ENCODE results near the gene BRD2.

BRD2 gene

DNA sequence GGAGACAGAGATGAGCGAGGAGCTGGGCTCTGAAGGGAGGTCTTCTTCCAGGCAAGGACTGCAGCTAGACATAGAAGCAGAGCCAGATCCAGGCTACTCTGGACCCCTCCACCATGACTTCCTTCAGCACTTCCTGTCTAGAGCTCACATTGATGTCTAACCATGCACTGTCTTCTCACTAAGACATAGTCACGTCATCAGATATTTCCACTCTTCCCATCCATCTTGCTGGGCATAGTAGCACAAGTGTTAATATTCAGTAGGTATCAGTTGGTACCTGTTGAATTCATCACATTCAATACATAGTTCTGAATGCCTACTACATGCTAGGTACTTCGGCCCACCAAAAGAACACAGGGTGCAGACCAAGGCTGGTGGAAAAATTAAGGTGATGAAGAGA is 18.4 kb upstream of the BRD2 start:
- no peak for DNase-seq

DNA sequence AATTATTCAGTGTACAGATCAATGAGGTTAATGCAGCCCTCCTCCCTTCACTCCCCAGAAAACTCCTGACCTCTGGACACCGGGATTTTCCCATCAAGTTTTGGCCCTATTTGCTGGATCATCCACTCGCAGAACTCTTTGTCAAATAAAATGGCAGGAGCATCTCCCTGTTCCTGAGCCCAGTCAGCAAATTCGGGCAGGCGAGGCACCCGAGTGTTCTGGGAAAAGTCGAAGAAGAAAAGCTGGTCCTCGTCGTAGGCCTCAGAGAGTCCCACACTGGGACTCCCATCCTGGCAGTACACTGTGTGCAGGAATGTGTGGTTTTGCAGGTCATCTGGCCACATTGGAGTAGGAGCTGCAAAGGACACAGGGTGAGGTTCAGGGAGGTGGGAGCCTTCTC is 17.9 kb upstream of the BRD2 start:
- no peak for DNase-seq

DNA sequence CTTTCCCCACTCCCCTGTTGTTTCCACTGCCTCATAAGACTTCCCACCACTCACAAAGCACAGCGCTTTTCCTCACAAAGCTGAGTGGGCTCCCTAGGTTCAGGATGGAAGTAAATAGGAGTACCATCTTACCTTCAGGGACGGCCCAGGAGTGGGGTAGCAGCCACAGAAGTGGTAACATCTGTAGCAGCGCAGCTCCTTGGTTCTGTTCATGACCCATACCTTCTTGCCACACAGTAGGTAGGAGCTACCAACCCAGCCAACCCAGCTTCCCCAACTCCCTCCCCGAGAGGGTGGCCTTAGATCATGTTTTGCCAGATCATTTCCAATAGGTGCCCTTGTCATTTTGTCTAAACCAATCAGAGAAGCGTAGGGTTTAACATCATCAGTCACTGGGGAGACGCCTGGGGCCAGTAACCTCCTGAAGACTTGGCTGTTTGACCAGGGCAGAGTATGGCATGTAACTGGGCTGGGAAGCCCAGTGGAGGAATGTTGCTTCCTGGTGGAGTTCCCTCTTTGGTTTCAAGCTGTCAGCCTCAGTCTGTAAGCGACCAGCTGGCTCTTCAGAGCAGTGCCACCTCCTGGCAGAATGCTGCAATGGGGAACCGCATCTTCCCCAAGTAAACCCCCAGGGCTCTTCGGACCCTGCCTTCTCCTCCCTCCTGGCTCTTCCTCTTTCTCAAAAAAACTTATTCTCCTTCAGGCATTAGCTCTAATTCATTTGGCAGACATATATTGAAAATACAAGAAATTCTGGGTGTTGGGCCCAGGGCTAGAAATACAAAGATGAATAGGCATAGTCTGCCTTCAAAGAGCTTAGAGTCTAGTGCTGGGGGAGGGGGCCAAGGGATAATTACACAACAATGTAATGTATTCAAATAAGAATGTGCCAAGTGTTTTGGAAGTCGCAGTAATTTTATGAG is 15.3 kb upstream of the BRD2 start, which contains the start of gene HLA-DMA:
HLA-DMA (minus strand) TSS at position 281 of the 923 bp plus-strand sequence; CDS start at position 220, 61 bp downstream.
- peak; percentile 49 for DNase-seq

DNA sequence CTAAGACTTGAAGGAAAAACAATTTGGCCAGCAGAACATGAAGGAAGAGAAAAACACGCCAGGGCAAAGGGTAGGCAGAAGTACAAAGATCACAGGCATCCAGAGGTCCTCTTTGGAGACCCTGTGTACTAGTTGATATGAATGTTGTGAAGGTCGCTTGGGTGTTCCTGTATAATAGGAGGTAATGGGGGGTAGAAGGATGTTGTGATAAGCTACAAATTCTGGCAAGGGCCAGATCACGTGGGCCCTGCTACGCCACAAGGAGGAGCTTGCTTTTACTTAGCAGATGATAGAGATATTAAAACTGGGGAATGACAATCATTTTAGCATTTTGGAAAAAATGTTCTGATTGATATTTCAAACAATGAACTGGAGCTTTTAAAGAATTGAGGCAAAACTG is 14.6 kb upstream of the BRD2 start:
- DNase-seq: no peak

DNA sequence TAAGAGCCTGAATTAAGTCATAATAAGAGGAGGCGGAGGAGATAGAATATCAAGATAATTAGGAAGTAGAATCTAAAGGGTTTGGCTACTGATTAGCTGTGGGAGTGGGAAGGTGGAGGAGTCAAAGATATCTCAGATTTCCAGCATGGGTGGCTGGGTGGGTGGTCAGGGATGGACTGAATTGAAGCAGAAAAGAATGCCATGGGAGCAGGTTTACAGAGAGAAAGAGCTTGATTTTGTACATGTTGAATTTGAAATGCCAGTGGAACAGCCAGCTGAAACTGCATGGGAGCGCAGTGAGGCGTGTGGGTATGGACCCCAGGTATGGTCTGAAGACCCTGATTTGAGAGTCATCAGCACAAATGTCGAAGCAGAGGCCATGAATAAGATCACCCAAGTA is 14.1 kb upstream of the BRD2 start:
- no peak for DNase-seq

DNA sequence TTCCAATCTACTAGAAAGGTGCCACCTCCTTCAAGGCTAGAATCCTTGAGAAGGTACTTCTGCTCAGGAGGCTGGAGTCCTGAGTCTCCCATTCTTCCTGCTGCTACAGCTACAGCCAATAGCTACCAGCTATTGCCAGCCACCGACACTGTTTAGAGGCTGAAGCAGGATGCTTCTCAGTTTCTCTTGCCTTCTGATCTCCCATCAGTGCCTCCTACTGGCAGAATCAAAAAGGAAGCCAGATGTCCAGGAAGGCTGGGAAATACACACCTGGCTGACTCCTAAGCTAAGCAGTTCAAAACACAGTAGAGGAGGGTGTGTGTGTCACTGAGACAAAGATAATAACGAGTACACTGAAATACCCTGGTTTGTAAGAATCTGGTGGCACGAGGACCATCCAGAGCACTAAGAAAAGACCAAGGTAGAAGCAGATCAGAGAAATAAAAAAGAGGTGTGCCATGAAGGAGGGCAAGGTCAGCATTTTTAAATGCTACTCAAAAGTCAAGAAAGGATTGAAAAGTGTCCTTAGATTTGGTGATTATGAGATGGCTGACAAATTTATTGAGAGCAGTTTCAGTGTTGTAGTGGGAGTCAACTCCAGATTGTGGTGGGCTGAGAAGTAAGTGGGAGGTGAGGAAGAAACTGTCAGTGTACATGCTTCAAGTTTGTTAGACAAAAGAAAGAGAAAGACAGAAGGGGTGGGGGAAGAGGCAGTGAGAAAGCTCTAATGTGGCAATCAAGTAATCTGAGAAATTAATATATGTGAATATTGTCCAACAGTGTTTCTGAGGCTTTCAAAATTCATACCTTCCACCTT is 13.2 kb upstream of the BRD2 start:
- no peak for DNase-seq

DNA sequence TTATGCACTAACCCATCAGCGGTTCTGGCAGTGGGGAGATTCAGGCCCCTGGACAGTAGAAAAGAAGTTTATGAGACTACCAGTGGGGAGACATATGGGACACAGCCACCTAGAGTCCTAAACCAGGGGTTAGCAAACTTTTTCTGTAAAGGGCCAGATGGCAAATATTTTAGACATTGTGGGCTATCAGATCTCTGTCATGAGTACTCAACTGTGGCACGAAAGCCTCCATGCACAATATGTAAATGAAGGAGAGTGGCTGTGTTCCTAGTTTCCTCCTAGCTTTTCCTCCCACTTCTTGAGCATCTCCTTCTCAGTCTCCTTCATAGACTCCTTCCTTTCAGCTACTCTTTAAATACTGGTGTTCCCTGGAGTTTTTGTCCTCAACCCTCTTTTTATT is 12.2 kb upstream of the BRD2 start:
- no peak for DNase-seq

DNA sequence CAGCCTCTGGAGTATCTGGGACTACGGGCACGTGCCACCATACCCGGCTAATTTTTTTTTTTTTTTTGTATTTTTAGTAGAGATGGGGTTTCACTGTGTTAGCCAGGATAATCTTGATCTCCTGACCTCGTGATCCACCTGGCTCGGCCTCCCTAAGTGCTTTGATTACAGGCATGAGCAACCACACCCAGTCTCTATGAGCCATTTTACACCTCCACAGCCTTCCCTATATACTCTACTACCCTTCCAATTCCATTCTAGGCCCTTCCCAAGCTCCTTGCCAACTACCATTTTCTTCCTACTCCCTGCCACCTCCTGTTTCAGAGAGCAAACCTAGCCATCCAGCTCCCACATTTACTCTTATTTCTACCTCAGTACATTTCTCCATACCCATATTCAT is 7.8 kb upstream of the BRD2 start:
- no peak for DNase-seq

DNA sequence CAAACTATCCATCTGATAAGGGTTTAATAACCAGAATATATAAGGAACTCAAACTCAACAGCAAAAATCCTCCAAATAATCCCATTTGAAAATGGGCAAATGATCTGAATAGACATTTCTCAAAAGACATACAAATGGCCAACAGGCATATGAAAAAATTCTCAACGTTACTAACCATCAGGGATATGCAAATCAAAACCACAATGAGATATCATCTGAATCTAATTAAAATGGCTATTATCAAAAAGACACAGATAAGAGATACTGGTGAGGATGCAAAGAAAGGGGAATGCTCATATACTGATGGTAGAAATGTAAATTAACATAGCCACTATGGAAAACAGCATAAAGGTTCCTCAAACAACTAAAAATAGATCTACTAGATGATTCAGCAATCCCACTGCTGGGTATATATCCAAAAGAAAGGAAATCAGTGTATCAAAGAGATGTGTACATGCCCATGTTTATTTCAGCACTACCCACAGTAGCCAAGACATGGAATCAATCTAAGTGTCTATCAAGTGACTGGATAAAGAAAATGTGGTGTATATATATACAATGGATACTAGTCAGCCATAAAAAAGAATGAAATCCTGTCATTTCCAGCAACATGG is 6.1 kb upstream of the BRD2 start:
- DNase-seq: no peak

DNA sequence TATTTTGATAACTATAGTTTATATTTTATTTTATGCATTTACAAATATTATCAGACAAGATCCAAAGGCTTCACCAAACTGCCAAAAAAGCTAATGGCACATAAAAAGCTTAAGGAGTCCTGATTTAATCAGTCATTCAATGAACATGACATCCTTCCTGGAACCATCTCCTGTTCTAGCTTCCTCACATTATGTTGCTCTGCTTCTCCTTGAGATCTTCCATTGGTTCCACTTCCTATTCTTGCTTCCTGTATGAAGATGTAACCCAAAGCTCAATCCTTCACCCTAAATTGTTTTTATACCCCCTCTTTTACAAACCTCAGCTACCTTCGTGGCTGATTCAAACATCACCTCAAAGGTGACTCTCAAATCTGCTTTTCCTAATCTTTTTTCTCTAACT is 4.5 kb upstream of the BRD2 start:
- DNase-seq: no peak

DNA sequence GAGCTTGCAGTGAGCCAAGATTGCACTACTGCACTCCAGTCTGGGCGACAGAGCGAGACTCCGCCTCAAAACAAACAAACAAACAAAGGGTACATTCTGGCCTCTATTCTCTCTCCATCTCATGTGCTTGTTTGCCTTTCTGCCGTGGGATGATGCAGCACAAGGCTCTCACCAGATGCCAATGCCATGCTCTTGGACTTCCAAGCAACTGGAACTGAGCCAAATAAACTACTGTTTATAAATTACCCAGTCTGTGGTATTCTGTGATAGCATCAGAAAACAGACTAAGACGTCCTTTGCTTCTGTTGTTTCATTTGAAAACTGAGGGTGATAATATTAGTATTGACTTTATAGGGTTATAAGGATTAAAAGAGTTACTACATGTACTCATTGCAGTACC is 3.6 kb upstream of the BRD2 start:
- no peak for DNase-seq

DNA sequence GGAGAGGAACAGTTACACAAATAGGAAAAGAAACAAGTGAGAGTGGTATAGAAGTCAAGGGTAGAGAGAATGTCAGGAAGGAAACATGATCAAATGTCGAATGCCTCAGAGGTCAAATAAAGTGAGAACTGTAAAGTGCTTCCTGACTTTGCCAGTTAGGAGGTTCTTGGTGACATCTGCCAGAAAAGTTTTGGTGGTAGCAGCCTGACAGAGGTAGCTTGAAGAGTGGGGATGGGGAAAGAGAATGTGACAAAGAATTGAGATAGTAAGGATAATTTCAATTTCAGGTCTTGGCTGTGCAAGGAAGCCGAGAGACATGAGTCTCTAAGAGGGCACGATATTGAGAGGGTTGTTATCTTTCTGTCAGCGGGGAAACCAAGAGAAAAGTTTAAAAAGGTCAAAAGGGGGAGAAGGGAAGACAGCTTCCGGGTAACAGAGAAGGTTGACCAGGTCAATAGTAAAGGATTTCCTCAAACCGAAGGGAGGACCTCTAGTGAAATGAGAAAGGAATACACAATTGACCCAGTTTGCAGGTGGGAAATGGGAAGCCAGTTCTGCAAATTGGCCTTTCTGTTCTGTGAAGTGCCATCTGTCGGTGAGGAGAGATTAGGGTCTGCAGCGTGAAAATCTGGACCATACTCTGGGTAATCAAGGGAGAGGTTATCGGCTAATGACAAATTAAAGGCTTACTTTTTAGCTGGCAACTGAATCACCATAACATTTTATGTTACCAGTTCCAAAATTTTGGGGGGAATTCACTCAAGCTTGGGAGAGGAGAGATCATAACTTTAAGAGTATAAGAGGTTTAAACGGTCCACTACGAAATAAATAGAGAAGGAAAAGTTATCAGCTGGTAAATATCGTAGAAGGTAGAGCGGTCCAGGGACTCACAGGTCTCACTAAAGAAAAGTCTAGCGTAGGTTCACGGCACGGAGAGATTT is 973 bp upstream of the BRD2 start:
- DNase-seq: no peak

DNA sequence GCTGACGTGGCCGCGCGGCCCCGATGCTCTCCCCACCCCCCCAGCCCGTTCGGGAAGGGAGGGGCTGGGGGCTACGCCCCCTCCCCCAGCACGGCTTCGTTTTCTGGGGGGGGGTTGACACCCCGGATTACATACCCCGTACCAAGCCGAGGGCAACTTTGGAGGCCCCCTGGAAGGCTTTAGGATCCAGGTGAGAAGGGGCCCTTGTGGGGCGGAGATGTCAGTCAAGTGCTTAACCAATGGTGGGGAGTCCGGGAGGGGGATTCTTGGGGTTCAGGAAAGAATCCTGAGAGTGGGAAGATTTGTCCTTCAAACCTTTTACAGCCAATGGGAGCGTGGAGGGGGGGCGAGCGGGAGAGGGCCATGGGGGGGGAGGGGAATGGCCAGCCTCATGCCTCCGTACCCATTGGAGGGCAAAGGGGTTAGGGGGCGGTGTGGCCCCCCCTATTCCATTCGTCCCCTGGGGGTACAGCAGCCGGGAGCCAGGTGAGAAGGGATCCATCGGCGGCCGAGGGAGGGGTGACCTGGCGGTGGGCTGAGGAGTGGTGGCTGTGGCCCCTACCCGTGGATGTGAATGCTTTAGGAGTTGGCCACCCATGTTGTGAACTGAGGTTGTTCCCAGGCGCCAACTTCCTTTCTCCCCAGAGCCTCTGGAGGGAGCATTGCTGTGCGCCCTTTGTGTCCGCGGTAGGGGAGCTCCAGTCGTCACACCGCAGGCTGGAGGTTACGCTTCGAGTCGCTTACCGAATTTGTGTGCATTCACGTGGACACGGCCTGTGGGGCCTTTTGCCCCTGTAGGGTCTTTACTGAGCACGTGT is 682 bp downstream of the BRD2 start:
- DNase-seq: peak; percentile 75

DNA sequence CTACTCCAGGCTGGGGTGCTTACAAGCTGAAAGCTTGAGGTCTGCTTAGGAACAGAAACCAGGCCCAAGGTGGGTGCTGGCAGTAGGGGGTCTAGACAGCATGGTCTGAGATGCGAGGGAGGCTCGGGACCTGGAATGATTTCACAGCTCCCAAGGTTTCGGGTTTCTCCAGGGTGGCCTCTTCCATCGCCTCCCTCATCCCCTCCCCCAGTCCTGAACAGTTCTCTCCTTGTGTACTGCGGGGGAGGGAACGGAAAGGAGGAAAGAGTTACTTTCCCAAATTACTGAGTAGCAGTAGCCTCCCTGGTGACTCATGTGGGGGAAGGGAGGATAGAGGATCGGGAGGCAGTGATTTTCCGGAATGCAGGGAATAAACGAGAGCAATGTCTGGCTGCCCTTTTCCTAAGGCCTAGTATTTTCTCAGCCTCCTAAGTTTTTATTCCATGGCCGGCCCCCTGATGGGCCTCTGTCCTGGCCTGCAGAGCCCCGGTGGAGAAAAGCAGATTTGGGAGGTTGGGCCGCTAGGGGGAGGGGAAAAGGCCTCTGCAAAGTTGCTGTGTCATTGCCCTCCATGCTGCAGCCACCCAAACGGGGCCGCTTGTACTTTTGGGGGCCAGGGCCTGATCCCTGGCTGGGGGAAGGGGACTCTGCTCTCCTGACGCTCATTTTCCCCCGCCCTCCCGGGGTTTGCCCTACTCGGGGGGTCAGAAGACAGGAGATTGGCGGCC is 1.5 kb downstream of the BRD2 start:
- DNase-seq: peak; percentile 70

DNA sequence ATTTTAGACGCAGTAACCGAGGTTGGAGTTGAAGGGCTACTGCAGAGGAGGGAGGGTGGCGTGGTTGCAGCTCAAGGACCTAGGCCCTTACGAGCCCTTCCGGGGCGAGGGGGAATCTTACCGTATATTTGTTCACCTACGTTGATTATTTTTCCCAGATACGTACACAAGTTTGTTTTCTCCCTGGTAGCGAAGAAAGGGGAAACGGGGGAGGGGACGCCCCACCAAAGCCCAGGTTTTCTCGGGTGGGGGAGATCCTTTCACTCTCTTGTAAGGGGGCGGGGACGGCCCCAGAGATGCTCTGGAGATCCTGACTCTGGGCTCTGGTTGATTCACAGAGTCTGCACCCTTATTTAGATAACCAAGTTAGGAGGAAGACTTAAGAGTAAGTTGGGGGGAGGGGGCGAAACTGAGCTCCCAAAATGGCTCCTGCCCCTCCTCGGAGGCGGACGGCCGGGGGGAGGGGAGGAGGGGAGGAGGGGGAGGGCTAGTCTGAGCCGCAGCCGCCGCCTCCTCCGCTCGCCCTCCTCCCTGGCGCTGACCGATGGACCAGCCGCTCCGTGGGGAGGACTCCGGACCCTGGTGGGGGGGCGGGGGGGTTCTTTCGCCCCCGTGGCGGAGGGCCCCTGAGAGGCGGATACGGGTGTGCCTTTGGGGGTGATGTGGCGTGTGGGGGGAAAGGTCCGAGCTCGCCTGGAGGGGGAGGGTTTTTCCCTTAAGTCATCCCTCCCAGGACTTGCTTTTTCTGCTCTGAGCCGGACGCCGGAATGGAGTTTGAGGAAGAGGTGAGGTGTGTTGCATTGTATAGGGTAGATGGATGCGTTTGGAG is 2.2 kb downstream of the BRD2 start:
- peak; percentile 78 for DNase-seq

DNA sequence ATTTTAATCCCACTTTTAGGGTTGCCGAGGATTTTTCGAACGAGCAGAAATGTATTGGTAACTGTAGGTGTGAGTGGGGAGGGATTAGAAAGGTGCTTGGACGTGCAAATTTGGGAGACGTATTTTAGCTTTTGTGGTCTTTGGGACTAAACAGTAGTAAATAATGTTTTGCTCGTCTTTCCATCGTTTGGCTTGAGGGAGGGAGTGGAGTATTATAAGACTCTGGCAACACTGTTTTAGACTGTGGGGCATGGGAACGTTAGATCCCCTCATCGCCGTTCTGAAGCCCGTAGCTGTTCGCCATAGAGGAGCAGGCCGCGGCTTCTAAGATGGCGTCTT is 2.8 kb downstream of the BRD2 start:
- no peak for DNase-seq

DNA sequence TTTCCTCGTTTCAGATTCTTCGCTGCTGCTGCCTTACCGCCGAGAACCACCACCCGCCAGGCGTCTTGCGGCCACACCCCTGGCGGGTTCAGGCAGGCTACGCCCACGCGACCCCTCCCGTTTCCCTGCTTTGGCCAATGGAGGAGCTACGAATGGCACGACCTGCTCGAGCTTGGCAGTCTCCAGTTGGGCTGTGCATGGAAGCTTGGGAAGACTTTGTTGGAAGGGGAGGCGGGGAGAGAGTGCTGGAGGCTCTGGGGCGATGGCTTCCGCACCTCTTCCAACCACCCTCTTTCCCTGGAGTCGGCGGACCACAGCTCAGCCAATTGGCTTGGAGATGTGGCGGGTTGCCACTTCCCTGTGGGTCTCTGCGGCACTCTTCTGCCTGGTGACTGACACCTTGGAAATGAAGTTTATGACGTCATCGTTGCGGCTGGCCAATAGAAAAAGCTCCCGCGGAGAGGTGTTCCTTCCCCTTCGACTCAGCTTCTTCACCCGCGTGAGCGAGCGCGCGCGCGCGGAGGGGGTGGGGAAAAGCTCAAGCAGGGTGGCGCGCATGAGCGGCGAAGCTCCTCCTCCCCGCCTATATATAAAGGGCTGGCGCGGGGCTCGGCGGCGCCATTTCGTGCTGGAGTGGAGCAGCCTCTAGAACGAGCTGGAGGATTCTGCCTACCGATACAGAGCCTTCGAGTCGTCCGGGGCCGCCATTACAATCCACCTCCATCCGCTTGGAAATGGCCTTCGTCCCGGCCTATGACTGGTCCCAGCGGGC is 3.4 kb downstream of the BRD2 start:
- peak; percentile 99 for DNase-seq

DNA sequence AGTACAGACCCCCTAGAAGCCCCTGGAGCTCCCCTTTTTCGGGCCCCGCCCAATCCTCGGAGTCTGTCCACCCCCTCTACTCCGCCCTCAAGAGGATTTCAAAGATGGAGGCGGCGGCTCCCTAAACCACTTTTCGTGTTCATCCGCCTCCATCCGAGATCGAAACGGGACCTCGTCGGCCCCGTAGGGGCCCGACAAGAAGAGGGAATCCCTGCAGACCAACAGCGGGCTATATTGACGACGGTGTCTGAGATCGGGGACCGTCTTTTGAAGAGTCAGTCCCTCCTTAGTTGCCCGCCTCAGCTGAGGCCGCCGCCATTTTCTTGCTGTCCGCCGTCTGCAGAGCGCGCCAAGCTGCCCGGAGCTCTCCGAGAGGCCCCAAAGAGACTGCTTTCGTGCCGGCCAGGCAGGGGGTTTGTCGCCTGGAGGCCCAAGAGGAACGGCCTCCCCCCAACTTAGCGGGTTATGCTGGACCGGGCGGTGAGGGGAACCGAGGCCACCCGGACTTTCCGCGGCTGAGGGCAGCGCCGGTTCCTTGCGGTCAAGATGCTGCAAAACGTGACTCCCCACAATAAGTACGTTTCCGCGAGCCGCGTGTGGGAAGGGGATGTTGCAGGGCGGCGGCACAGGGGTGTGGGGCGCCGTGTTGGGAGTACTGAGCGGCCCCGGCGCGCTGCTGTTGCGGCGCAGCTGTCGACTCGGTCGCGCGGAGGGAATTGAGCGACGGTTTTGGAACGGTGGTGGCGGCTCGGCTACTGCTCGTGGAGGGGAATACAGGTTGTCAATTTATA is 4.2 kb downstream of the BRD2 start:
- DNase-seq: peak; percentile 44

Data from stimulated activated CD4-positive, alpha-beta T cell treated with anti-CD3 and anti-CD28 coated beads, Interleukin-12 subunit alpha, Interleukin-12 subunit beta, amount 100 ng/mL, for 4 hours (primary cell).